Fibroblast of skin of right quadriceps (primary cell): Measurements from ENCODE around the gene PLXNA3.

Experiments
- DNase-seq: peaks from one replicate; pipeline ENCODE4 v3.0.0-alpha.2; 2013

PLXNA3 gene

GRCh38 chrX:154462396-154462795 lies 4.3 kb downstream of the PLXNA3 start:
- DNase-seq, result no peak

GRCh38 chrX:154463611-154464220 lies 5.6 kb downstream of the PLXNA3 start:
- DNase-seq, result no peak

GRCh38 chrX:154464806-154465365 lies 6.8 kb downstream of the PLXNA3 start:
- no peak for DNase-seq

- DNase-seq, result no peak
Observed at GRCh38 chrX:154465601-154466000, 7.5 kb downstream of the PLXNA3 start.

GRCh38 chrX:154466036-154466435 lies 8.0 kb downstream of the PLXNA3 start:
- no peak for DNase-seq

GRCh38 chrX:154466907-154467306 lies 8.8 kb downstream of the PLXNA3 start:
- no peak for DNase-seq

- no peak for DNase-seq
Observed at GRCh38 chrX:154467556-154467955, 9.5 kb downstream of the PLXNA3 start.

- DNase-seq, result no peak
Observed at GRCh38 chrX:154468217-154468616, 10.1 kb downstream of the PLXNA3 start.

GRCh38 chrX:154469114-154469513 lies 11.0 kb downstream of the PLXNA3 start:
- DNase-seq, result no peak

- no peak for DNase-seq
Observed at GRCh38 chrX:154469880-154470279, 11.8 kb downstream of the PLXNA3 start.

GRCh38 chrX:154470434-154470833 lies 12.4 kb downstream of the PLXNA3 start:
- no peak for DNase-seq

GRCh38 chrX:154470914-154471568 lies 13.0 kb downstream of the PLXNA3 start:
- no peak for DNase-seq

GRCh38 chrX:154471839-154472684 lies 14.0 kb downstream of the PLXNA3 start:
- DNase-seq, result no peak

GRCh38 chrX:154472685-154473632 lies 14.9 kb downstream of the PLXNA3 start:
- no peak for DNase-seq

GRCh38 chrX:154473683-154474082 lies 15.6 kb downstream of the PLXNA3 start:
- no peak for DNase-seq

GRCh38 chrX:154476821-154477220 lies 18.7 kb downstream of the PLXNA3 start:
- no peak for DNase-seq

GRCh38 chrX:154477891-154478477 lies 19.9 kb downstream of the PLXNA3 start:
- no peak for DNase-seq

GRCh38 chrX:154478728-154479622 lies 20.9 kb downstream of the PLXNA3 start, which contains the start of gene LAGE3:
Gene LAGE3 (minus strand): TSS chrX:154479281. CDS start chrX:154478915, 366 bp downstream.
- DNase-seq, result peak; percentile 83

- no peak for DNase-seq
Observed at GRCh38 chrX:154481195-154481594, 23.1 kb downstream of the PLXNA3 start.

GRCh38 chrX:154481911-154482601 lies 24.0 kb downstream of the PLXNA3 start:
- DNase-seq, result no peak
